ENCODE data around the gene SYNM. TPM values are rescaled to one million over a fixed set of nuclear protein-coding genes. Genes with fewer than 3 reads are reported as not detected.

Gene SYNM
- total and polyA plus RNA-seq, 2 of the 8 experiments (the other 6 are each of a cell fraction or from before 2014, with no cell fraction given) = 0.89 to 2.0 TPM

GRCh38 chr15:99057020-99057419 lies 47.9 kb upstream of the SYNM start:
- no peaks in the 10 kb centered on the region; a peak in 1 of 4 replicates for H3K9me3 ChIP-seq (ENCODE audit: insufficient read depth in 2 of 2, low read depth in 1 of 2, low read length in 1 of 2)
- no peak overlapping the region for H4K8ac ChIP-seq (ENCODE audit: extremely low read depth, insufficient read depth, low read length)
- H2AK5ac ChIP-seq (ENCODE audit: low read depth, low read length) = no peak overlapping the region
- H4K5ac ChIP-seq (ENCODE audit: insufficient read length, low read depth, low read length) = no peak overlapping the region
- CTCF ChIA-PET (ENCODE audit: partially characterized antibody) = interaction anchor here (1.0 to 7.3 kb wide), 11 partner anchors 19 to 628 kb away, joined by 3 to 78 read pairs (median 4); partner anchors contain the start of gene SYNM
- 0 out of 7 replicates have a peak, but pooled peaks cover 0 to 9% (median under 1%) of the 10 kb centered on the region in 4 experiments for H3K27me3 ChIP-seq (replicated peaks in 1 of 4; ENCODE audit: control insufficient read depth in 3 of 4, extremely low read depth in 1 of 4, insufficient read depth in 3 of 4, low read length in 3 of 4)
- H3K4ac ChIP-seq (replicated peaks; ENCODE audit: insufficient read length, low read depth, low read length) = no peak overlapping the region
- WGBS, 2 experiments (ENCODE audit: extremely low coverage in 1 of 2, insufficient coverage in 1 of 2, insufficient read length in 1 of 2, insufficient replicate concordance in 2 of 2, low coverage in 1 of 2, low lambda C conversion rate in 2 of 2, missing lambda C conversion rate in 1 of 2) = 83% methylated on average over 4 of the region's 4 CpGs; no CpG with 5 or more reads in 1 of the 2 experiments
- no peak overlapping the region for H2BK5ac ChIP-seq (ENCODE audit: low read depth, low read length)
- H3K36me3 ChIP-seq (ENCODE audit: control insufficient read depth in 2 of 4, insufficient read depth in 4 of 4, low read length in 3 of 4) = no peaks in the 10 kb centered on the region
- no peak overlapping the region for H2BK15ac ChIP-seq (ENCODE audit: low read length)
- H3K23ac ChIP-seq (ENCODE audit: insufficient read length) = no peak overlapping the region
- DNase-seq (ENCODE audit: low read depth in 1 of 2, low spot score in 2 of 2) (peak in 1 of 2 experiments; percentile 45), FAIRE-seq (no peak)
- H3K4me2 ChIP-seq (ENCODE audit: insufficient read depth in 1 of 2, low read depth in 2 of 2, low read length in 2 of 2) = no peak overlapping the region
- no peak overlapping the region for H3K18ac ChIP-seq (ENCODE audit: extremely low read depth, low read length)
- no peak overlapping the region for H4K91ac ChIP-seq (replicated peaks; ENCODE audit: insufficient read length, low read length)
- no peak overlapping the region for H3K4me3 ChIP-seq (ENCODE audit: extremely low read depth in 1 of 4, insufficient read depth in 2 of 4, low read depth in 3 of 4, low read length in 4 of 4)
- POLR2A ChIA-PET (ENCODE audit: partially characterized antibody) = interaction anchor here (1.0 kb wide), 1 partner anchor 41 kb away, joined by 3 read pairs; no protein-coding TSS in a partner anchor
- no peak overlapping the region for H3K56ac ChIP-seq (replicated peaks; ENCODE audit: insufficient read length, low read depth, low read length)
- peaks cover 0 to 5% (median 0%) of the 10 kb centered on the region in 4 experiments; a peak in 4 of 7 replicates for H3K4me1 ChIP-seq (replicated peaks in 1 of 4; ENCODE audit: control insufficient read depth in 3 of 4, insufficient read depth in 4 of 4, low read length in 3 of 4)
- H3K27ac ChIP-seq (ENCODE audit: low read depth, low read length) = no peak overlapping the region
- no peaks in the 10 kb centered on the region for H4K20me1 ChIP-seq (replicated peaks in 1 of 2; ENCODE audit: control insufficient read depth in 1 of 2, insufficient read depth in 2 of 2, low read length in 2 of 2)
- H3K79me2 ChIP-seq (ENCODE audit: control insufficient read depth in 1 of 2, insufficient read depth in 2 of 2, low read length in 2 of 2) = no peaks in the 10 kb centered on the region
- no peaks in the 10 kb centered on the region for H3K79me1 ChIP-seq (ENCODE audit: low read depth, low read length)
- no peak overlapping the region for H2BK120ac ChIP-seq (replicated peaks; ENCODE audit: low read depth, low read length)
- H2BK12ac ChIP-seq (ENCODE audit: low read depth, low read length) = no peak overlapping the region
- peaks cover 7% of the 10 kb centered on the region for H3K23me2 ChIP-seq (ENCODE audit: low read depth, low read length)
- no peak overlapping the region for H2AFZ ChIP-seq (ENCODE audit: low read length)
- no peak overlapping the region for H2BK20ac ChIP-seq (ENCODE audit: low read length)
- H3K14ac ChIP-seq (ENCODE audit: insufficient read length) = no peak overlapping the region
- H3K9ac ChIP-seq (replicated peaks in 1 of 4; ENCODE audit: extremely low read depth in 1 of 4, low read depth in 3 of 4, low read length in 3 of 4) = no peak overlapping the region
- TF ChIP-seq CBX8 (IDR thresholded peaks at IDR 0.05; ENCODE audit: borderline replicate concordance, low read depth, low read length) (no peak), MAX (IDR thresholded peaks at IDR 0.05) (0 out of 2 replicates have a peak, but pooled peaks have one; percentile 27), EP300 (IDR thresholded peaks at IDR 0.05; ENCODE audit: borderline replicate concordance in 1 of 2, low read depth in 2 of 2, low read length in 2 of 2) (no peak), CREB1 (IDR thresholded peaks at IDR 0.05) (no peak), TBP (IDR thresholded peaks at IDR 0.05; ENCODE audit: low read depth, low read length) (0 out of 2 replicates have a peak, but pooled peaks have one; percentile 32), SIN3A (conservative IDR thresholded peaks at IDR 0.05 in 1 of 2, IDR thresholded peaks at IDR 0.05 in 1 of 2; ENCODE audit: low read depth in 1 of 2, low read length in 2 of 2) (peak; percentile 36 to 62; a peak in 1 of 4 replicates), GABPA (IDR thresholded peaks at IDR 0.05; ENCODE audit: borderline replicate concordance, insufficient read depth, low read length) (no peak), POLR2A (IDR thresholded peaks at IDR 0.05; ENCODE audit: control extremely low read depth in 1 of 2, low read depth in 2 of 2, low read length in 2 of 2) (no peak), CTCF (IDR thresholded peaks at IDR 0.05; ENCODE audit: control extremely low read depth in 1 of 3, insufficient read depth in 1 of 3, low read depth in 1 of 3, low read length in 3 of 3) (no peak), PHF8 (conservative IDR thresholded peaks at IDR 0.05; ENCODE audit: low read depth, low read length) (no peak)
